IMR-90 (cell line): ENCODE data around the gene CNP. TPM values are rescaled to one million over a fixed set of nuclear protein-coding genes. Genes with fewer than 3 reads are reported as not detected.
A peak's percentile ranks its signal among the peaks of the same experiment; 100 is the strongest.

Experiments
- ATAC-seq: fragments of 200-7000 bp; cut with Tn5 transposase; 2 replicates; pipeline ENCODE4 v1.9.1; 2020; ENCODE audit warnings: low read depth, mild to moderate bottlenecking, moderate library complexity
- BruUV-seq: library from RNA; stranded (reverse); fragments of 400-500 nt; replicated peaks from 2 replicates; lab custom pipeline; 2021; lab: Mats Ljungman, UMichigan
- CTCF ChIA-PET: fragments of 300-600 bp; formaldehyde crosslinking; extraction: SDS; loops from one replicate; lab custom pipeline; 2021; ENCODE audit warnings: antibody characterized with exemption; lab: Yijun Ruan, JAX
- POLR2A ChIA-PET: fragments of 300-600 bp; sonication (Branson Sonifier 250); formaldehyde crosslinking; loops from one replicate; lab custom pipeline; 2022; ENCODE audit warnings: antibody characterized with exemption; ENCODE audit not compliant: unreplicated experiment; lab: Charles Lee
- DNase-seq: peaks from one replicate; pipeline ENCODE4 v3.0.0; 2013
- H2AFZ ChIP-seq: replicated peaks from 2 replicates; pipeline ENCODE3; 2013; ENCODE audit warnings: low read length, mild to moderate bottlenecking; ENCODE audit not compliant: poor library complexity
- H2AK5ac ChIP-seq: 2 replicates; pipeline ENCODE4 v1.6.1; 2013; ENCODE audit warnings: low read depth, low read length, inconsistent platforms
- H2AK9ac ChIP-seq: replicated peaks from 2 replicates; pipeline ENCODE3; 2013; ENCODE audit warnings: mild to moderate bottlenecking, low read depth, low read length, moderate library complexity; ENCODE audit not compliant: poor library complexity
- H2BK120ac ChIP-seq: 2 replicates; pipeline ENCODE4 v1.6.1; 2013; ENCODE audit warnings: low read depth, low read length, inconsistent platforms
- H2BK15ac ChIP-seq: 3 replicates; pipeline ENCODE4 v1.6.1; 2013; ENCODE audit warnings: low read depth, low read length, inconsistent platforms
- H2BK20ac ChIP-seq: 2 replicates; pipeline ENCODE4 v1.6.1; 2013; ENCODE audit warnings: low read depth, mild to moderate bottlenecking, inconsistent platforms, low read length, moderate library complexity
- H2BK5ac ChIP-seq: 2 replicates; pipeline ENCODE4 v1.6.1; 2013; ENCODE audit warnings: mild to moderate bottlenecking, low read depth, low read length, inconsistent platforms; ENCODE audit not compliant: poor library complexity, severe bottlenecking
- H3K14ac ChIP-seq: replicated peaks from 2 replicates; pipeline ENCODE4 v1.6.1; 2013; ENCODE audit warnings: low read depth, low read length, inconsistent platforms
- H3K18ac ChIP-seq: 2 replicates; pipeline ENCODE4 v1.6.1; 2013; ENCODE audit warnings: low read depth, low read length, control low read depth
- H3K23ac ChIP-seq: 2 replicates; pipeline ENCODE4 v1.6.1; 2013; ENCODE audit warnings: low read depth, low read length, inconsistent platforms
- H3K27ac ChIP-seq: 2 replicates; pipeline ENCODE4 v1.5.1; 2013; ENCODE audit warnings: mild to moderate bottlenecking, control low read depth, low read length; ENCODE audit not compliant: insufficient read depth
- H3K27me3 ChIP-seq: 2 replicates; pipeline ENCODE4 v1.6.1; 2013; ENCODE audit warnings: low read length; ENCODE audit not compliant: control insufficient read depth, insufficient read depth
- H3K36me3 ChIP-seq: 2 replicates; pipeline ENCODE4 v1.6.1; 2013; ENCODE audit warnings: low read length, mixed read lengths; ENCODE audit not compliant: control insufficient read depth, insufficient read depth
- H3K4ac ChIP-seq: 2 replicates; pipeline ENCODE4 v1.6.1; 2013; ENCODE audit warnings: low read depth, low read length, inconsistent platforms
- H3K4me1 ChIP-seq: 2 replicates; pipeline ENCODE4 v1.6.1; 2013; ENCODE audit warnings: low read length, mixed read lengths; ENCODE audit not compliant: control insufficient read depth, insufficient read depth
- H3K4me2 ChIP-seq: 2 replicates; pipeline ENCODE4 v1.6.1; 2013; ENCODE audit warnings: low read depth, mild to moderate bottlenecking, control low read depth, low read length, moderate library complexity
- H3K4me3 ChIP-seq: 2 replicates; pipeline ENCODE4 v1.5.1; 2013; ENCODE audit warnings: low read depth, mild to moderate bottlenecking, control low read depth, low read length, moderate library complexity; ENCODE audit not compliant: insufficient read depth
- H3K56ac ChIP-seq: 2 replicates; pipeline ENCODE4 v1.6.1; 2013; ENCODE audit warnings: low read length, inconsistent platforms; ENCODE audit not compliant: insufficient read depth; ENCODE audit errors: extremely low read depth
- H3K79me1 ChIP-seq, 2 experiments: 2 replicates each; pipeline ENCODE4 v1.6.1; 2013; ENCODE audit warnings: low read length in 2 of 2, inconsistent platforms in 1 of 2, low read depth in 1 of 2
- H3K9ac ChIP-seq: 2 replicates; pipeline ENCODE4 v1.6.1; 2013; ENCODE audit warnings: low read depth, low read length, control low read depth
- H3K9me1 ChIP-seq: 2 replicates; pipeline ENCODE4 v1.6.1; 2013; ENCODE audit warnings: low read length, inconsistent platforms; ENCODE audit not compliant: insufficient read depth
- H3K9me3 ChIP-seq: 2 replicates; pipeline ENCODE4 v1.6.1; 2013; ENCODE audit warnings: low read length; ENCODE audit not compliant: control insufficient read depth, insufficient read depth
- H4K20me1 ChIP-seq: 2 replicates; pipeline ENCODE4 v1.6.1; 2013; ENCODE audit warnings: low read length, inconsistent platforms; ENCODE audit not compliant: insufficient read depth
- H4K5ac ChIP-seq: 2 replicates; pipeline ENCODE4 v1.6.1; 2013; ENCODE audit warnings: mild to moderate bottlenecking, low read depth, low read length, control low read depth
- H4K8ac ChIP-seq, 2 experiments: 2 replicates each; pipeline ENCODE4 v1.6.1; 2013; ENCODE audit warnings: low read depth in 2 of 2, low read length in 2 of 2, control low read depth in 1 of 2, inconsistent platforms in 1 of 2
- H4K91ac ChIP-seq: 2 replicates; pipeline ENCODE4 v1.6.1; 2013; ENCODE audit warnings: low read depth, low read length, inconsistent platforms; ENCODE audit not compliant: insufficient read depth
- BHLHE40 ChIP-seq: fragments of 150-350 bp; IDR thresholded peaks from 2 replicates; pipeline ENCODE4 v1.6.1; 2016; ENCODE audit warnings: mild to moderate bottlenecking, low read depth, low read length
- CEBPB ChIP-seq: IDR thresholded peaks from 2 replicates; pipeline ENCODE4 v1.6.1; 2012; ENCODE audit warnings: low read depth, low read length, improper control_type of control experiment
- CHD1 ChIP-seq: IDR thresholded peaks from 2 replicates; pipeline ENCODE4 v1.6.1; 2012; ENCODE audit warnings: low read depth, low read length, improper control_type of control experiment
- CTCF ChIP-seq: conservative IDR thresholded peaks from 2 replicates; pipeline ENCODE4 v1.5.1; 2012; ENCODE audit warnings: mild to moderate bottlenecking, low read depth, low read length, improper control_type of control experiment
- ELK1 ChIP-seq: fragments of 150-350 bp; IDR thresholded peaks from 2 replicates; pipeline ENCODE4 v1.6.1; 2016; ENCODE audit warnings: low read depth, mild to moderate bottlenecking, low read length, moderate library complexity, borderline replicate concordance
- FOS ChIP-seq: fragments of 150-350 bp; IDR thresholded peaks from 2 replicates; pipeline ENCODE4 v1.6.1; 2016; ENCODE audit warnings: low read depth, low read length
- MAFK ChIP-seq: IDR thresholded peaks from 2 replicates; pipeline ENCODE4 v1.6.1; 2012; ENCODE audit warnings: low read depth, low read length, improper control_type of control experiment
- MAZ ChIP-seq: IDR thresholded peaks from 2 replicates; pipeline ENCODE4 v1.6.1; 2012; ENCODE audit warnings: low read depth, mild to moderate bottlenecking, low read length, improper control_type of control experiment, moderate library complexity, borderline replicate concordance
- MXI1 ChIP-seq: IDR thresholded peaks from 2 replicates; pipeline ENCODE4 v1.6.1; 2012; ENCODE audit warnings: low read depth, mild to moderate bottlenecking, low read length, moderate library complexity, borderline replicate concordance
- NFE2L2 ChIP-seq: fragments of 150-350 bp; IDR thresholded peaks from 2 replicates; pipeline ENCODE4 v1.6.1; 2016; ENCODE audit warnings: low read depth, mild to moderate bottlenecking, low read length
- POLR2A ChIP-seq: IDR thresholded peaks from 2 replicates; pipeline ENCODE4 v1.6.1; 2012; ENCODE audit warnings: mild to moderate bottlenecking, low read depth, low read length
- RAD21 ChIP-seq: IDR thresholded peaks from 2 replicates; pipeline ENCODE4 v1.6.1; 2012; ENCODE audit warnings: low read length, improper control_type of control experiment
- RCOR1 ChIP-seq: IDR thresholded peaks from 2 replicates; pipeline ENCODE4 v1.6.1; 2012; ENCODE audit warnings: mild to moderate bottlenecking, low read length, improper control_type of control experiment; ENCODE audit not compliant: insufficient replicate concordance
- RFX5 ChIP-seq: IDR thresholded peaks from 2 replicates; pipeline ENCODE4 v1.8.0; 2012; ENCODE audit warnings: low read depth, mild to moderate bottlenecking, low read length, moderate library complexity
- SMC3 ChIP-seq: fragments of 150-350 bp; IDR thresholded peaks from 2 replicates; pipeline ENCODE4 v1.6.1; 2016; ENCODE audit warnings: low read depth, mild to moderate bottlenecking, antibody characterized with exemption, low read length, moderate library complexity
- USF2 ChIP-seq: fragments of 150-350 bp; IDR thresholded peaks from 2 replicates; pipeline ENCODE4 v1.6.1; 2017; ENCODE audit warnings: mild to moderate bottlenecking, antibody characterized with exemption, low read length, low read depth
- WGBS, 2 experiments: methylation state at CpG; one replicate each; pipeline versions ENCODE4 v1.1.5 to v1.1.7; 2013; ENCODE audit warnings: missing lambda C conversion rate in 2 of 2; ENCODE audit not compliant: insufficient read length in 1 of 2; ENCODE audit errors: extremely low coverage in 2 of 2; 5-methylcytosine and 5-hydroxymethylcytosine counted together
- dilution Hi-C: fragments of 300-500 bp; cut with HindIII; formaldehyde crosslinking; loops from one replicate; pipeline ENCODE4 v1.14.3; 2018; ENCODE audit warnings: low sequenced_read_pairs; ENCODE audit not compliant: unreplicated experiment
- in situ Hi-C: fragments of 300-500 bp; cut with MboI; formaldehyde crosslinking; loops from 3 replicates; pipeline ENCODE4 v1.14.3; 2019; ENCODE audit warnings: low sequenced_read_pairs, inconsistent platforms, mixed read lengths
- intact Hi-C: fragments of 100-400 bp; cut with micrococcal nuclease; formaldehyde crosslinking; loops from 2 replicates; pipeline ENCODE4 v1.10.0; 2022
- polyA plus RNA-seq, 3 experiments: library from polyadenylated mRNA; depleted of rRNA; stranded (reverse); fragments of >200 nt; gene quantifications; 2 replicates each; pipeline ENCODE4 v1.2.3, GENCODE V29; 2012; ENCODE audit warnings: low replicate concordance in 1 of 3
- total RNA-seq: library from RNA; depleted of rRNA; stranded (reverse); fragments of >200 nt; gene quantifications from 2 replicates; pipeline ENCODE4 v1.2.3, GENCODE V29; 2012

CNP gene
- total and polyA plus RNA-seq, 2 of the 4 experiments (the other 2 are of a cell fraction), result 45.5 to 46.4 TPM

GRCh38 chr17:42002792-42003301, 36.3 kb downstream of the CNP start:
- no peaks in the 10 kb centered on the region for H3K9me3 ChIP-seq
- H4K5ac ChIP-seq, result no peak overlapping the region
- peak overlapping the region; percentile 1; the same call in 1 of the 2 replicates for H3K14ac ChIP-seq
- H3K79me1 ChIP-seq, result peaks cover 39 to 76% of the 10 kb centered on the region in 2 experiments
- H3K4ac ChIP-seq, result peak overlapping the region; percentile 47
- no peak overlapping the region for H3K4me3 ChIP-seq
- H2BK20ac ChIP-seq, result no peak overlapping the region
- peaks cover 18% of the 10 kb centered on the region for H3K36me3 ChIP-seq
- H3K56ac ChIP-seq, result no peak overlapping the region
- no TSS peak for BruUV-seq
- peak overlapping the region in 1 of 2 experiments; percentile 6; a peak in 1 of 4 replicates for H4K8ac ChIP-seq
- peaks cover 65% of the 10 kb centered on the region for H4K20me1 ChIP-seq
- H3K18ac ChIP-seq, result no peak overlapping the region
- no peak for TF ChIP-seq MXI1
- no peak for TF ChIP-seq RFX5
- no peak for TF ChIP-seq SMC3
- TF ChIP-seq RAD21, result no peak
- no peak for TF ChIP-seq FOS
- TF ChIP-seq POLR2A, result no peak
- no peak for TF ChIP-seq MAZ
- no peak for TF ChIP-seq CEBPB
- TF ChIP-seq BHLHE40, result no peak
- TF ChIP-seq CHD1, result no peak
- no peak for TF ChIP-seq RCOR1
- TF ChIP-seq MAFK, result no peak
- TF ChIP-seq USF2, result no peak
- TF ChIP-seq ELK1, result no peak
- no peak for TF ChIP-seq NFE2L2
- TF ChIP-seq CTCF, result no peak
- peak overlapping the region; percentile 2; the same call in 1 of the 2 replicates for H3K23ac ChIP-seq
- no peak overlapping the region; the same call in 1 of the 2 replicates for H3K9ac ChIP-seq
- peak overlapping the region; percentile 66 for H3K4me2 ChIP-seq
- peak overlapping the region; percentile 45 for H2AK5ac ChIP-seq
- no peak overlapping the region for H4K91ac ChIP-seq
- in situ Hi-C loops (no loop called here), dilution Hi-C loops (no loop called here), intact Hi-C loops (loop anchor here (2.0 kb wide), 1 partner anchor 14 kb away; the partner anchor contains the start of gene DNAJC7)
- ChIA-PET POLR2A (interaction anchor here (0.6 to 0.9 kb wide), 2 partner anchors 14 to 36 kb away, joined by 3 to 6 read pairs; partner anchors contain the start of genes CNP and DNAJC7), CTCF (no interaction called here)
- no peak overlapping the region for H2BK15ac ChIP-seq
- ATAC-seq (peak; percentile 86), DNase-seq (peak; percentile 56)
- peak overlapping the region; percentile 47 for H2BK5ac ChIP-seq
- no peak overlapping the region for H2BK120ac ChIP-seq
- no CpG with 5 or more reads among the region's 3 CpGs for WGBS, 2 experiments
- peaks cover 14% of the 10 kb centered on the region for H3K9me1 ChIP-seq
- H2AFZ ChIP-seq, result no peak overlapping the region
- H3K4me1 ChIP-seq, result peaks cover 14% of the 10 kb centered on the region
- H2AK9ac ChIP-seq, result no peak overlapping the region
- H3K27ac ChIP-seq, result peak overlapping the region; percentile 30; the same call in 1 of the 2 replicates
- no peaks in the 10 kb centered on the region for H3K27me3 ChIP-seq
